Renal cortical epithelial cell (primary cell): Measurements from ENCODE around the gene HTN3. TPM values are rescaled to one million over a fixed set of nuclear protein-coding genes. Genes with fewer than 3 reads are reported as not detected.
A peak's percentile ranks its signal among the peaks of the same experiment; 100 is the strongest.
"Not testable (repeated sequence)": the region's sequence is repeated elsewhere in the genome, so short reads cannot be mapped to it uniquely, and the experiment has no call there.

Experiments used
- DNase-seq: peaks from one replicate; pipeline ENCODE4 v3.0.0-alpha.2; 2011; ENCODE audit warnings: low read depth
- total RNA-seq: library from RNA; depleted of rRNA; stranded (reverse); fragments of >200 nt; gene quantifications from 2 replicates; pipeline ENCODE4 v1.2.3, GENCODE V29; 2014

The HTN3 gene
- total RNA-seq: not detected in 2 replicates

- DNase-seq: not testable (repeated sequence)
These were observed at the start of gene HTN3 for GRCh38 chr4:70028159-70028558. HTN3 (plus strand) TSS chr4:70028459; CDS start chr4:70030741, 2,282 bp downstream.

GRCh38 chr4:69984030-69984443 is 44.2 kb upstream of the HTN3 start:
- peak; percentile 80 for DNase-seq

GRCh38 chr4:69986663-69987062 is 41.6 kb upstream of the HTN3 start:
- no peak for DNase-seq

GRCh38 chr4:69991016-69991415 is 37.2 kb upstream of the HTN3 start:
- no peak for DNase-seq

GRCh38 chr4:69994782-69995181 is 33.5 kb upstream of the HTN3 start:
- DNase-seq: no peak

GRCh38 chr4:69995526-69996016 is 32.7 kb upstream of the HTN3 start, which contains the start of gene STATH:
STATH (plus strand) TSS chr4:69995966; CDS start chr4:69998438, 2,472 bp downstream.
- peak; percentile 9 for DNase-seq

GRCh38 chr4:69999420-69999819 is 28.8 kb upstream of the HTN3 start:
- DNase-seq: peak; percentile 19

- no peak for DNase-seq
These were observed 27.5 kb upstream of the HTN3 start for GRCh38 chr4:70000711-70001110.

- DNase-seq: no peak
These were observed 25.8 kb upstream of the HTN3 start for GRCh38 chr4:70002507-70002906.

- no peak for DNase-seq
These were observed 19.5 kb upstream of the HTN3 start for GRCh38 chr4:70008771-70009170.

- DNase-seq: not testable (repeated sequence)
These were observed 9.3 kb upstream of the HTN3 start for GRCh38 chr4:70019006-70019405.

- DNase-seq: no peak
These were observed 5.0 kb upstream of the HTN3 start for GRCh38 chr4:70023218-70023617.

GRCh38 chr4:70027011-70027410 is 1.2 kb upstream of the HTN3 start:
- no peak for DNase-seq

- not testable (repeated sequence) for DNase-seq
These were observed 9.3 kb downstream of the HTN3 start for GRCh38 chr4:70037559-70037958.

GRCh38 chr4:70039928-70040327 is 11.7 kb downstream of the HTN3 start:
- DNase-seq: not testable (repeated sequence)

GRCh38 chr4:70041652-70042286 is 13.5 kb downstream of the HTN3 start:
- no peak for DNase-seq

GRCh38 chr4:70050138-70050537 is 21.9 kb downstream of the HTN3 start, which contains the start of gene HTN1:
HTN1 (plus strand) TSS chr4:70050438; CDS start chr4:70053077, 2,639 bp downstream.
- not testable (repeated sequence) for DNase-seq

GRCh38 chr4:70056534-70056933 is 28.3 kb downstream of the HTN3 start:
- not testable (repeated sequence) for DNase-seq

GRCh38 chr4:70057651-70058050 is 29.4 kb downstream of the HTN3 start:
- DNase-seq: no peak

GRCh38 chr4:70059149-70059548 is 30.9 kb downstream of the HTN3 start:
- no peak for DNase-seq

GRCh38 chr4:70062000-70062399 is 33.7 kb downstream of the HTN3 start:
- DNase-seq: no peak

- DNase-seq: no peak
These were observed 51.9 kb downstream of the HTN3 start for GRCh38 chr4:70080205-70080604.
